B cell (primary cell): ENCODE data around the gene PTPMT1. TPM values are rescaled to one million over a fixed set of nuclear protein-coding genes. Genes with fewer than 3 reads are reported as not detected.
A peak's percentile ranks its signal among the peaks of the same experiment; 100 is the strongest.

ENCODE experiments used
- ATAC-seq: fragments of 200-7000 bp; cut with Tn5 transposase; one replicate; pipeline ENCODE4 v1.10.0; 2021; ENCODE audit warnings: low read depth, mild to moderate bottlenecking, moderate number of reproducible peaks, moderate library complexity
- CTCF ChIA-PET: fragments of 350-600 bp; sonication (Branson Sonifier 250); formaldehyde crosslinking; loops from one replicate; lab custom pipeline; 2021; ENCODE audit warnings: antibody characterized with exemption, inconsistent platforms; lab: Charles Lee
- POLR2A ChIA-PET: fragments of 350-600 bp; sonication (Branson Sonifier 250); formaldehyde crosslinking; loops from one replicate; lab custom pipeline; 2021; ENCODE audit warnings: antibody characterized with exemption; lab: Charles Lee
- DNase-seq: peaks from one replicate; pipeline ENCODE4 v3.0.0; 2013
- H2AFZ ChIP-seq: 2 replicates; pipeline ENCODE4 v1.6.1; 2012; ENCODE audit warnings: mild to moderate bottlenecking, low read depth, low read length; ENCODE audit not compliant: insufficient read depth, poor library complexity, severe bottlenecking
- H3K27ac ChIP-seq, 2 donors: 1 replicate in 1 of 2; 2 replicates in 1 of 2; pipeline ENCODE4 v1.5.1; 2012 to 2013; ENCODE audit warnings: low read length in 2 of 2, mild to moderate bottlenecking in 2 of 2, moderate library complexity in 1 of 2
- H3K27me3 ChIP-seq, 4 experiments: fragments of 200-600 bp in 1 of 4; sonication (generic) in 1 of 4; replicated peaks in 1 of 4; 1 replicate in 2 of 4; 2 replicates in 2 of 4; pipeline versions ENCODE4 v1.6.1 to v1.7.0; 2013 to 2016; ENCODE audit warnings: low read length in 3 of 4, mild to moderate bottlenecking in 2 of 4, mixed read lengths in 1 of 4, moderate library complexity in 1 of 4; ENCODE audit not compliant: insufficient read depth in 4 of 4, control insufficient read depth in 3 of 4; ENCODE audit errors: control extremely low read depth in 1 of 4
- H3K36me3 ChIP-seq, 2 experiments: replicated peaks in 1 of 2; 1 replicate in 1 of 2; 2 replicates in 1 of 2; pipeline versions ENCODE4 v1.6.1 to v1.7.1; 2013; ENCODE audit warnings: low read length in 1 of 2; ENCODE audit not compliant: insufficient read depth in 2 of 2, control insufficient read depth in 1 of 2; ENCODE audit errors: control extremely low read depth in 1 of 2, extremely low read depth in 1 of 2
- H3K4me1 ChIP-seq, 2 donors: fragments of 200-600 bp in 1 of 2; sonication (generic) in 1 of 2; 1 replicate in 1 of 2; 2 replicates in 1 of 2; pipeline versions ENCODE4 v1.5.1 to v1.6.1; 2013 to 2017; ENCODE audit warnings: low read length in 2 of 2; ENCODE audit not compliant: control insufficient read depth in 2 of 2, insufficient read depth in 2 of 2
- H3K4me2 ChIP-seq: replicated peaks from 2 replicates; pipeline ENCODE3; 2012; ENCODE audit warnings: mild to moderate bottlenecking, low read depth, low read length; ENCODE audit not compliant: poor library complexity, severe bottlenecking
- H3K4me3 ChIP-seq, 5 experiments: fragments of 200-600 bp in 1 of 5; sonication (generic) in 1 of 5; 1 replicate in 3 of 5; 2 replicates in 2 of 5; pipeline versions ENCODE4 v1.5.1 to v1.7.0; 2011 to 2016; ENCODE audit warnings: low read length in 4 of 5, mild to moderate bottlenecking in 4 of 5, low read depth in 2 of 5, control low read depth in 1 of 5, moderate library complexity in 1 of 5; ENCODE audit not compliant: insufficient read depth in 1 of 5; ENCODE audit errors: control extremely low read depth in 1 of 5, extremely low read depth in 1 of 5
- H3K79me2 ChIP-seq: fragments of 200-600 bp; sonication (generic); one replicate; pipeline ENCODE4 v1.6.0; 2016; ENCODE audit warnings: low read length; ENCODE audit not compliant: control insufficient read depth, insufficient read depth
- H3K9ac ChIP-seq: fragments of 200-600 bp; sonication (generic); 2 replicates; pipeline ENCODE4 v1.6.1; 2017; ENCODE audit warnings: mild to moderate bottlenecking, low read length, moderate library complexity
- H3K9me3 ChIP-seq, 3 donors: one replicate each; pipeline versions ENCODE4 v1.6.1 to v1.7.1; 2013; ENCODE audit warnings: low read length in 2 of 3; ENCODE audit not compliant: control insufficient read depth in 2 of 3, insufficient read depth in 1 of 3; ENCODE audit errors: control extremely low read depth in 1 of 3
- H4K20me1 ChIP-seq: 2 replicates; pipeline ENCODE4 v1.6.0; 2012; ENCODE audit warnings: mild to moderate bottlenecking, low read length; ENCODE audit not compliant: insufficient read depth, control insufficient read depth, poor library complexity, severe bottlenecking
- H3K27ac Mint-ChIP-seq: one replicate; pipeline ENCODE4 v1.8.0; 2021; ENCODE audit warnings: mixed read lengths
- H3K27me3 Mint-ChIP-seq: one replicate; pipeline ENCODE4 v1.8.0; 2021; ENCODE audit warnings: mixed read lengths
- H3K4me1 Mint-ChIP-seq: one replicate; pipeline ENCODE4 v1.8.0; 2021; ENCODE audit warnings: mixed read lengths
- H3K4me3 Mint-ChIP-seq: one replicate; pipeline ENCODE4 v1.8.0; 2021; ENCODE audit warnings: mixed read lengths
- H3K9me3 Mint-ChIP-seq: one replicate; pipeline ENCODE4 v1.8.0; 2022; ENCODE audit warnings: mixed read lengths; ENCODE audit not compliant: insufficient read depth
- EZH2 ChIP-seq: IDR thresholded peaks from 2 replicates; pipeline ENCODE4 v1.6.1; 2012; ENCODE audit warnings: borderline replicate concordance, low read depth, mild to moderate bottlenecking, moderate library complexity, low read length; ENCODE audit not compliant: insufficient read depth, poor library complexity, severe bottlenecking
- WGBS: methylation state at CpG from one replicate; pipeline ENCODE4 v1.1.5; 2013; ENCODE audit warnings: missing lambda C conversion rate; ENCODE audit not compliant: insufficient coverage; 5-methylcytosine and 5-hydroxymethylcytosine counted together
- intact Hi-C: fragments of 100-400 bp; cut with micrococcal nuclease; formaldehyde crosslinking; loops from one replicate; pipeline ENCODE4 v1.10.0; 2022
- polyA plus RNA-seq: library from polyadenylated mRNA; depleted of rRNA; stranded (reverse); fragments of >200 nt; gene quantifications from 2 replicates; pipeline ENCODE4 v1.2.3, GENCODE V29; 2012
- total RNA-seq, 2 donors: library from RNA; stranded (reverse); fragments of 120-200 nt in 1 of 2; gene quantifications; 1 replicate in 1 of 2; 2 replicates in 1 of 2; pipeline versions ENCODE4 v1.2.3 to v1.2.4, GENCODE V29; 2013 to 2022
- TF ChIP-seq, protein P1 (sequence below): fragments of 200-600 bp; IDR thresholded peaks from one replicate; pipeline ENCODE4 v1.8.0; 2022; ENCODE audit warnings: antibody characterized with exemption, mild to moderate bottlenecking

The PTPMT1 gene
- total and polyA plus RNA-seq, 2 donors (not counting 1 experiment from before 2014, with no cell fraction given), result 20.8 to 35.7 TPM

DNA sequence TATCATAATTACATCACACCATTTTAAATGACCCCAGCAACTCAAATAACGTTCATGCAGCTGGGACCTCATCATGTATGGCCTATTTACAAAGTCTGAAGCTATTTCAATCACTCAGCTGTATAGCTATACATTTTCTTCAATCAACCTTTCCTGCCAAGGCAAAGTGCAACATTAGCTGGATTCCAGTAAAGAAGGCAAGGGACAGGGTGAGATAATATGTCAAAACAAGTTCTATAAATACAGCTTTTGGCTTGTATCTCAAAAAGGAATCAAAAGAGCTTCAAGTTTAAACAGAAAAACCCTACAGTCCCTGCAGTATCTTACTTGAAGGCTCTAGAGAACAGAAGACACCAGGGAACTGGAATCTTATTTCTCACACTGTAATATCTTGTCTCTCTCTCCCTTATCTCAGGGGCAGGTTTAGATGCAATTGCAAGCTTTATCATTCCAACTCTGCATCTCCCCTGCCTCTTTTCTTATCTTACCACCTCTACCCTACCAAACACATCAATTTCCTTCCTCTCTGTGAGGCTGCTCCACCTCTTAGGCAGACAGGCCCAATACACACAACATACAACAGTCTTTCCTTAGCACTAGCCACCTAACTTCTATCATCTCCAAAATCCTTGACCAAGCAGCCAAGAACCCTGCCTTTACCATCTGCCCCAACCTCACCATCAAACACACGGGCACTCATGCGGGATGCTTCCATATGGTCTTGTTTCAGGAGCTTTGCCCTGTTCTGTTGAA lies 47.0 kb upstream of the PTPMT1 start:
- Histone ChIP-seq H4K20me1 (peaks cover 59% of the 10 kb centered on the region), H3K9me3 (no peaks in the 10 kb centered on the region), H2AFZ (no peak overlapping the region), H3K4me2 (peak overlapping the region; percentile 48), H3K4me1 (peaks cover 51 to 58% of the 10 kb centered on the region in 2 donors), H3K27me3 (no peaks in the 10 kb centered on the region), H3K79me2 (peaks cover 99% of the 10 kb centered on the region), H3K36me3 (peaks cover 2 to 4% of the 10 kb centered on the region in 2 experiments), H3K9ac (peak overlapping the region; percentile 17), H3K4me3 (peak overlapping the region in 1 of 5 experiments; percentile 6), H3K27ac (peak overlapping the region; percentile 40 to 79)
- peak overlapping the region; percentile 17 for H3K4me3 Mint-ChIP-seq
- H3K27me3 Mint-ChIP-seq, result no peaks in the 10 kb centered on the region
- TF ChIP-seq, protein P1, sequence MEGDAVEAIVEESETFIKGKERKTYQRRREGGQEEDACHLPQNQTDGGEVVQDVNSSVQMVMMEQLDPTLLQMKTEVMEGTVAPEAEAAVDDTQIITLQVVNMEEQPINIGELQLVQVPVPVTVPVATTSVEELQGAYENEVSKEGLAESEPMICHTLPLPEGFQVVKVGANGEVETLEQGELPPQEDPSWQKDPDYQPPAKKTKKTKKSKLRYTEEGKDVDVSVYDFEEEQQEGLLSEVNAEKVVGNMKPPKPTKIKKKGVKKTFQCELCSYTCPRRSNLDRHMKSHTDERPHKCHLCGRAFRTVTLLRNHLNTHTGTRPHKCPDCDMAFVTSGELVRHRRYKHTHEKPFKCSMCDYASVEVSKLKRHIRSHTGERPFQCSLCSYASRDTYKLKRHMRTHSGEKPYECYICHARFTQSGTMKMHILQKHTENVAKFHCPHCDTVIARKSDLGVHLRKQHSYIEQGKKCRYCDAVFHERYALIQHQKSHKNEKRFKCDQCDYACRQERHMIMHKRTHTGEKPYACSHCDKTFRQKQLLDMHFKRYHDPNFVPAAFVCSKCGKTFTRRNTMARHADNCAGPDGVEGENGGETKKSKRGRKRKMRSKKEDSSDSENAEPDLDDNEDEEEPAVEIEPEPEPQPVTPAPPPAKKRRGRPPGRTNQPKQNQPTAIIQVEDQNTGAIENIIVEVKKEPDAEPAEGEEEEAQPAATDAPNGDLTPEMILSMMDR, result no peak
- TF ChIP-seq EZH2, result no peak
- ChIA-PET POLR2A (interaction anchor here (0.5 to 1.1 kb wide), 3 partner anchors 27 to 338 kb away, joined by 3 to 8 read pairs (median 3); no protein-coding TSS in a partner anchor), CTCF (interaction anchor here (0.7 to 1.3 kb wide), 2 partner anchors 10 to 12 kb away, joined by 4 to 5 read pairs; no protein-coding TSS in a partner anchor)
- H3K27ac Mint-ChIP-seq, result peak overlapping the region; percentile 53
- no peaks in the 10 kb centered on the region for H3K9me3 Mint-ChIP-seq
- DNase-seq (no peak), ATAC-seq (no peak)
- intact Hi-C loops, result no loop called here
- no CpG with 5 or more reads among the region's 3 CpGs for WGBS
- peaks cover 66% of the 10 kb centered on the region for H3K4me1 Mint-ChIP-seq
